Stimulated activated CD4-positive, alpha-beta T cell treated with anti-CD3 and anti-CD28 coated beads, Interleukin-2, amount 100 ng/mL, for 48 hours (primary cell): ENCODE results near the gene UST.

Experiments
- DNase-seq, 2 donors: peaks; one replicate each; pipeline ENCODE4 v3.0.0-alpha.2; 2020

UST gene

GRCh38 chr6:149046822-149047246 lies 300.0 kb downstream of the UST start:
- DNase-seq: no peak

GRCh38 chr6:149049230-149049629 lies 302.4 kb downstream of the UST start:
- DNase-seq: no peak

GRCh38 chr6:149050160-149050559 lies 303.3 kb downstream of the UST start:
- no peak for DNase-seq

- DNase-seq: no peak
Measured at GRCh38 chr6:149052350-149053106, 305.7 kb downstream of the UST start.

- no peak for DNase-seq
Measured at GRCh38 chr6:149053848-149054558, 307.2 kb downstream of the UST start.

GRCh38 chr6:149054559-149055194 lies 307.8 kb downstream of the UST start:
- DNase-seq: no peak

- DNase-seq: no peak
Measured at GRCh38 chr6:149055195-149055899, 308.5 kb downstream of the UST start.

- no peak for DNase-seq
Measured at GRCh38 chr6:149056777-149057463, 310.1 kb downstream of the UST start.

GRCh38 chr6:149057464-149057840 lies 310.6 kb downstream of the UST start:
- DNase-seq: no peak

- DNase-seq: no peak
Measured at GRCh38 chr6:149059557-149059956, 312.7 kb downstream of the UST start.

GRCh38 chr6:149060300-149060984 lies 313.6 kb downstream of the UST start:
- DNase-seq: peak; percentile 32 to 36

GRCh38 chr6:149060985-149061760 lies 314.3 kb downstream of the UST start:
- DNase-seq: no peak

GRCh38 chr6:149061930-149062329 lies 315.1 kb downstream of the UST start:
- DNase-seq: no peak

- no peak for DNase-seq
Measured at GRCh38 chr6:149062653-149063348, 316.0 kb downstream of the UST start.

GRCh38 chr6:149063468-149063867 lies 316.6 kb downstream of the UST start:
- no peak for DNase-seq

- DNase-seq: no peak
Measured at GRCh38 chr6:149064001-149064659, 317.3 kb downstream of the UST start.

GRCh38 chr6:149064660-149065015 lies 317.8 kb downstream of the UST start:
- no peak for DNase-seq

- DNase-seq: no peak
Measured at GRCh38 chr6:149065121-149065520, 318.3 kb downstream of the UST start.

GRCh38 chr6:149065658-149066556 lies 319.1 kb downstream of the UST start:
- no peak for DNase-seq
